Peyer's patch (tissue), 4 donors: ENCODE measurements around the gene WDR12. TPM values are rescaled to one million over a fixed set of nuclear protein-coding genes. Genes with fewer than 3 reads are reported as not detected.

Experiments
- DNase-seq, 3 donors: peaks; one replicate each; pipeline ENCODE4 v3.0.0-alpha.2; 2017 to 2019
- H3K27ac ChIP-seq, 4 donors: fragments of 200-600 bp; sonication (generic); one replicate each; pipeline ENCODE4 v1.5.1; 2016 to 2019
- H3K27me3 ChIP-seq, 2 donors: fragments of 200-600 bp; sonication (generic); one replicate each; pipeline ENCODE4 v1.5.1; 2019
- H3K36me3 ChIP-seq, 3 donors: fragments of 200-600 bp; sonication (generic); one replicate each; pipeline ENCODE4 v1.5.1; 2016 to 2019
- H3K4me1 ChIP-seq, 4 donors: fragments of 200-600 bp; sonication (generic); one replicate each; pipeline ENCODE4 v1.5.1; 2016 to 2019
- H3K4me3 ChIP-seq, 4 donors: fragments of 200-600 bp; sonication (generic); 1 replicate in 3 of 4; 2 replicates in 1 of 4; pipeline ENCODE4 v1.5.1; 2016 to 2019; ENCODE audit warnings: mild to moderate bottlenecking in 1 of 4
- H3K9me3 ChIP-seq, 4 donors: fragments of 200-600 bp; sonication (generic); one replicate each; pipeline ENCODE4 v1.5.1; 2016 to 2019; ENCODE audit warnings: mild to moderate bottlenecking in 1 of 4
- CTCF ChIP-seq, 6 experiments: fragments of 450-650 bp in 4 of 6; fragments of 200-600 bp in 2 of 6; sonication (generic) in 1 of 6; IDR thresholded peaks; one replicate each; pipeline ENCODE4 v1.5.1; 2017 to 2019; ENCODE audit warnings: antibody characterized with exemption in 6 of 6, mild to moderate bottlenecking in 3 of 6, moderate library complexity in 1 of 6
- POLR2A ChIP-seq, 2 donors: fragments of 450-650 bp; IDR thresholded peaks; one replicate each; pipeline ENCODE4 v1.5.1; 2017; ENCODE audit warnings: antibody characterized with exemption in 2 of 2, mild to moderate bottlenecking in 2 of 2, moderate library complexity in 2 of 2
- total RNA-seq, 4 donors: library from RNA; depleted of rRNA; stranded (reverse); fragments of >200 nt; gene quantifications; one replicate each; pipeline ENCODE4 v1.1.0, GENCODE V29; 2016

WDR12 gene
- total RNA-seq, 4 donors from 2014 or later = 2.5 to 28.6 (median 15.0) TPM

GRCh38 chr2:202944408-202944807 lies 32.9 kb upstream of the WDR12 start:
- no peaks in the 10 kb centered on the region for H3K9me3 ChIP-seq
- H3K4me1 ChIP-seq = no peaks in the 10 kb centered on the region
- TF ChIP-seq CTCF (IDR thresholded peaks at IDR 0.05) = no peak
- no peak for TF ChIP-seq POLR2A (IDR thresholded peaks at IDR 0.05)
- H3K4me3 ChIP-seq = no peak overlapping the region
- H3K27ac ChIP-seq = no peak overlapping the region
- H3K27me3 ChIP-seq = no peaks in the 10 kb centered on the region
- no peak for DNase-seq
- H3K36me3 ChIP-seq = peaks cover 0 to 8% (median 0%) of the 10 kb centered on the region in 3 donors

GRCh38 chr2:202941771-202942170 lies 30.3 kb upstream of the WDR12 start:
- TF ChIP-seq POLR2A (IDR thresholded peaks at IDR 0.05) (no peak), CTCF (IDR thresholded peaks at IDR 0.05) (no peak)
- Histone ChIP-seq H3K9me3 (no peaks in the 10 kb centered on the region), H3K27ac (no peak overlapping the region), H3K4me1 (no peaks in the 10 kb centered on the region), H3K4me3 (no peak overlapping the region), H3K27me3 (no peaks in the 10 kb centered on the region), H3K36me3 (peaks cover 0 to 12% (median 0%) of the 10 kb centered on the region in 3 donors)
- no peak for DNase-seq

- no peak overlapping the region for H3K4me3 ChIP-seq
- DNase-seq = no peak
- no peaks in the 10 kb centered on the region for H3K27me3 ChIP-seq
These were observed 27.5 kb upstream of the WDR12 start for GRCh38 chr2:202938960-202939359.

GRCh38 chr2:202934456-202934855 lies 23.0 kb upstream of the WDR12 start:
- TF ChIP-seq POLR2A (IDR thresholded peaks at IDR 0.05) (no peak), CTCF (IDR thresholded peaks at IDR 0.05) (no peak)
- Histone ChIP-seq H3K27ac (no peak overlapping the region), H3K4me1 (no peaks in the 10 kb centered on the region), H3K4me3 (no peak overlapping the region), H3K27me3 (no peaks in the 10 kb centered on the region), H3K36me3 (peaks cover 0 to 8% (median 0%) of the 10 kb centered on the region in 3 donors), H3K9me3 (no peaks in the 10 kb centered on the region)
- DNase-seq = no peak

More at GRCh38 chr2:202938960-202939359, 27.5 kb upstream of the WDR12 start:
- H3K4me1 ChIP-seq = no peaks in the 10 kb centered on the region
- H3K36me3 ChIP-seq = peaks cover 0 to 12% (median 0%) of the 10 kb centered on the region in 3 donors
- H3K9me3 ChIP-seq = no peaks in the 10 kb centered on the region
- no peak overlapping the region for H3K27ac ChIP-seq
- TF ChIP-seq CTCF (IDR thresholded peaks at IDR 0.05) = no peak
- no peak for TF ChIP-seq POLR2A (IDR thresholded peaks at IDR 0.05)

GRCh38 chr2:202933958-202934357 lies 22.5 kb upstream of the WDR12 start:
- Histone ChIP-seq H3K27me3 (no peaks in the 10 kb centered on the region), H3K4me3 (no peak overlapping the region), H3K36me3 (peaks cover 0 to 8% (median 0%) of the 10 kb centered on the region in 3 donors), H3K4me1 (no peaks in the 10 kb centered on the region), H3K9me3 (no peaks in the 10 kb centered on the region), H3K27ac (no peak overlapping the region)
- DNase-seq = no peak
- TF ChIP-seq CTCF (IDR thresholded peaks at IDR 0.05) = no peak

GRCh38 chr2:202933139-202933510 lies 21.7 kb upstream of the WDR12 start:
- H3K9me3 ChIP-seq = no peaks in the 10 kb centered on the region

More at GRCh38 chr2:202933139-202933510, 21.7 kb upstream of the WDR12 start:
- Histone ChIP-seq H3K4me3 (no peak overlapping the region), H3K27ac (no peak overlapping the region), H3K4me1 (no peaks in the 10 kb centered on the region), H3K36me3 (peaks cover 0 to 4% (median 0%) of the 10 kb centered on the region in 3 donors), H3K27me3 (no peaks in the 10 kb centered on the region)
- no peak for DNase-seq
- TF ChIP-seq CTCF (IDR thresholded peaks at IDR 0.05) (no peak), POLR2A (IDR thresholded peaks at IDR 0.05) (no peak)
